Cardiac septum (tissue), 1 donor: ENCODE results near the gene ALDH1L1. TPM values are rescaled to one million over a fixed set of nuclear protein-coding genes. Genes with fewer than 3 reads are reported as not detected.

Source experiments
- DNase-seq: peaks from one replicate; pipeline ENCODE4 v3.0.0-alpha.2; 2020; ENCODE audit warnings: low spot score
- intact Hi-C: fragments of 100-400 bp; cut with DNase I; formaldehyde crosslinking; loops from one replicate; pipeline ENCODE4 v1.14.0; 2022
- long read RNA-seq: library from polyadenylated mRNA; unstranded; transcript quantifications from one replicate; pipeline ENCODE4 v2.0.0, GENCODE V29; 2021
- total RNA-seq: library from RNA; stranded (reverse); fragmentation: NEBNext Ultra II Directional; extraction: Animal tissue kit (Norgen Biotek cat#: 25700); gene quantifications from one replicate; pipeline ENCODE4 v1.2.1, GENCODE V29; 2021
- donor health status: DM: no; HTN: no; CAD: no.

Gene ALDH1L1
- 26.8 TPM for total RNA-seq
- long read RNA-seq, transcript ALDH1L1-203 (23 exons, 3,277 nt): major isoform, 30 of 54 reads
- long read RNA-seq, partial matches to known transcripts: 17 of 54 reads
- long read RNA-seq, other reads (novel, unspliced or antisense): 7 of 54 reads

- DNase-seq: peak; percentile 84
- intact Hi-C loops: no loop called here
These were observed at the start of gene ALDH1L1 for GRCh38 chr3:126180477-126181397. TSS of gene ALDH1L1 (minus strand) at chr3:126180586. CDS start at chr3:126160979, 19,607 bp downstream.

- no peak for DNase-seq
- intact Hi-C loops: no loop called here
These were observed 46.0 kb upstream of the ALDH1L1 start for GRCh38 chr3:126226374-126226773.

- no peak for DNase-seq
- intact Hi-C loops: no loop called here
These were observed 36.0 kb upstream of the ALDH1L1 start for GRCh38 chr3:126216416-126216815.

- intact Hi-C loops: no loop called here
- DNase-seq: no peak
These were observed 33.1 kb upstream of the ALDH1L1 start for GRCh38 chr3:126213379-126214028.

GRCh38 chr3:126212620-126213378, 32.4 kb upstream of the ALDH1L1 start:
- intact Hi-C loops: no loop called here
- DNase-seq: no peak

GRCh38 chr3:126212250-126212619, 31.8 kb upstream of the ALDH1L1 start:
- no peak for DNase-seq
- intact Hi-C loops: no loop called here

GRCh38 chr3:126211569-126211968, 31.2 kb upstream of the ALDH1L1 start:
- intact Hi-C loops: no loop called here
- no peak for DNase-seq

GRCh38 chr3:126210606-126211005, 30.2 kb upstream of the ALDH1L1 start:
- DNase-seq: no peak
- intact Hi-C loops: no loop called here

- intact Hi-C loops: no loop called here
- DNase-seq: no peak
These were observed 29.4 kb upstream of the ALDH1L1 start for GRCh38 chr3:126209741-126210140.

GRCh38 chr3:126208606-126209256, 28.3 kb upstream of the ALDH1L1 start:
- DNase-seq: peak; percentile 87
- intact Hi-C loops: no loop called here

GRCh38 chr3:126208182-126208581, 27.8 kb upstream of the ALDH1L1 start:
- intact Hi-C loops: no loop called here
- DNase-seq: no peak

- intact Hi-C loops: no loop called here
These were observed 26.8 kb upstream of the ALDH1L1 start for GRCh38 chr3:126207166-126207565.

GRCh38 chr3:126205717-126206655, 25.6 kb upstream of the ALDH1L1 start:
- intact Hi-C loops: no loop called here
- DNase-seq: no peak

More at GRCh38 chr3:126207166-126207565, 26.8 kb upstream of the ALDH1L1 start:
- no peak for DNase-seq

- intact Hi-C loops: no loop called here
- no peak for DNase-seq
These were observed 22.3 kb upstream of the ALDH1L1 start for GRCh38 chr3:126202680-126203079.

- intact Hi-C loops: no loop called here
- DNase-seq: no peak
These were observed 21.9 kb upstream of the ALDH1L1 start for GRCh38 chr3:126202276-126202675.

- intact Hi-C loops: no loop called here
- DNase-seq: no peak
These were observed 20.8 kb upstream of the ALDH1L1 start for GRCh38 chr3:126201168-126201567.

GRCh38 chr3:126200534-126200933, 20.1 kb upstream of the ALDH1L1 start:
- no peak for DNase-seq
- intact Hi-C loops: no loop called here

GRCh38 chr3:126199256-126199655, 18.9 kb upstream of the ALDH1L1 start:
- DNase-seq: no peak
- intact Hi-C loops: loop anchor here (2.0 kb wide), 1 partner anchor 64 kb away; no protein-coding TSS in a partner anchor
